Nucleus accumbens (tissue), 56 donors: ENCODE data around the gene ISCU.
A peak's percentile ranks its signal among the peaks of the same experiment; 100 is the strongest.

Source experiments
- DNase-seq, 56 donors: peaks; one replicate each; lab custom pipeline; 2025; lab: John Stamatoyannopoulos, UW

The ISCU gene

GRCh38 chr12:108599948-108600701 is 37.7 kb downstream of the ISCU start:
- no peak for DNase-seq

GRCh38 chr12:108600702-108601007 is 38.3 kb downstream of the ISCU start:
- DNase-seq, result no peak

- DNase-seq, result no peak
These were observed 39.9 kb downstream of the ISCU start for GRCh38 chr12:108602209-108602705.

GRCh38 chr12:108602976-108603704 is 40.7 kb downstream of the ISCU start:
- no peak for DNase-seq

- DNase-seq, result no peak
These were observed 41.3 kb downstream of the ISCU start for GRCh38 chr12:108603743-108604142.

- DNase-seq, result no peak
These were observed 42.0 kb downstream of the ISCU start for GRCh38 chr12:108604208-108604941.

- DNase-seq, result no peak
These were observed 42.7 kb downstream of the ISCU start for GRCh38 chr12:108605000-108605689.

GRCh38 chr12:108605690-108606406 is 43.5 kb downstream of the ISCU start:
- DNase-seq, result no peak

GRCh38 chr12:108606492-108606891 is 44.1 kb downstream of the ISCU start:
- no peak for DNase-seq

- DNase-seq, result no peak
These were observed 45.7 kb downstream of the ISCU start for GRCh38 chr12:108607981-108608600.

GRCh38 chr12:108608616-108609015 is 46.2 kb downstream of the ISCU start:
- DNase-seq, result no peak

GRCh38 chr12:108609537-108610335 is 47.3 kb downstream of the ISCU start:
- DNase-seq, result no peak

GRCh38 chr12:108610336-108610815 is 48.0 kb downstream of the ISCU start:
- no peak for DNase-seq

- DNase-seq, result no peak
These were observed 48.6 kb downstream of the ISCU start for GRCh38 chr12:108610856-108611605.

GRCh38 chr12:108611884-108612415 is 49.6 kb downstream of the ISCU start:
- DNase-seq, result peak in 1 of 56 donors; percentile 12

GRCh38 chr12:108612788-108613282 is 50.4 kb downstream of the ISCU start:
- DNase-seq, result no peak

- DNase-seq, result peak in 1 of 56 donors; percentile 10
These were observed 51.2 kb downstream of the ISCU start for GRCh38 chr12:108613548-108613947.
